Coronary artery (tissue), 2 donors: Measurements from ENCODE around the gene SLC39A9.
"Not testable (repeated sequence)": the region's sequence is repeated elsewhere in the genome, so short reads cannot be mapped to it uniquely, and the experiment has no call there.

Experiments used
- DNase-seq: peaks from one replicate; pipeline ENCODE4 v3.0.0-alpha.2; 2017; ENCODE audit warnings: low spot score
- H3K27ac ChIP-seq, 2 donors: fragments of 200-600 bp; sonication (generic); one replicate each; pipeline ENCODE4 v1.5.1; 2016 to 2019
- H3K4me3 ChIP-seq: fragments of 200-600 bp; sonication (generic); 2 replicates; pipeline ENCODE4 v1.5.1; 2016; ENCODE audit warnings: mild to moderate bottlenecking, moderate library complexity
- CTCF ChIP-seq: fragments of 200-600 bp; sonication (generic); IDR thresholded peaks from one replicate; pipeline ENCODE4 v1.5.1; 2019; ENCODE audit warnings: antibody characterized with exemption

SLC39A9 gene

DNA sequence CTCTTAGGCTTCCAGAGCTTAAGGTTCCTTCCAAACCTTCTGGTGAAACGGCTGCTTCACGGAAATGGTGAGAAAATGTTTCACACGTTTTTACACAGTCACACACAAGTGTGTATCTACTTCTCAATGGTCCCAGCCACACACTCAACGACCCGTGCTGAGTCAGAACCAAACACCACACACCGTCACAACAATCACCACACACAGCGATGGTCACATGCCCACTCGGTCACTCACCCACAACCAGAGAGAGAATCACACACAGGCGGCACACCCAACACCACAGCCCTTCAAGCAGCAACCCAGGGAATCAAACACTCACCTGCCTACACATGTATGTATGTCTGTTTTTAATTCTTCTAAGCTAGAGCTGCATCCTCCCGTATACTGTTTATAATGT is 73.4 kb downstream of the SLC39A9 start:
- Histone ChIP-seq H3K4me3 (no peak overlapping the region), H3K27ac (no peak overlapping the region)
- TF ChIP-seq CTCF: no peak
- DNase-seq: no peak

- DNase-seq: no peak
- TF ChIP-seq CTCF: no peak
- Histone ChIP-seq H3K4me3 (no peak overlapping the region), H3K27ac (no peak overlapping the region)
Observed at GRCh38 chr14:69473260-69473659, 74.8 kb downstream of the SLC39A9 start.

GRCh38 chr14:69473946-69474345 is 75.5 kb downstream of the SLC39A9 start:
- DNase-seq: no peak
- no peak for TF ChIP-seq CTCF
- H3K4me3 ChIP-seq: no peak overlapping the region
- H3K27ac ChIP-seq: no peak overlapping the region

GRCh38 chr14:69475194-69475818 is 76.8 kb downstream of the SLC39A9 start:
- no peak overlapping the region for H3K4me3 ChIP-seq
- DNase-seq: no peak
- TF ChIP-seq CTCF: no peak
- H3K27ac ChIP-seq: no peak overlapping the region

- H3K4me3 ChIP-seq, DNase-seq, H3K27ac ChIP-seq: not testable (repeated sequence)
Observed at GRCh38 chr14:69476824-69477450, 78.4 kb downstream of the SLC39A9 start.

DNA sequence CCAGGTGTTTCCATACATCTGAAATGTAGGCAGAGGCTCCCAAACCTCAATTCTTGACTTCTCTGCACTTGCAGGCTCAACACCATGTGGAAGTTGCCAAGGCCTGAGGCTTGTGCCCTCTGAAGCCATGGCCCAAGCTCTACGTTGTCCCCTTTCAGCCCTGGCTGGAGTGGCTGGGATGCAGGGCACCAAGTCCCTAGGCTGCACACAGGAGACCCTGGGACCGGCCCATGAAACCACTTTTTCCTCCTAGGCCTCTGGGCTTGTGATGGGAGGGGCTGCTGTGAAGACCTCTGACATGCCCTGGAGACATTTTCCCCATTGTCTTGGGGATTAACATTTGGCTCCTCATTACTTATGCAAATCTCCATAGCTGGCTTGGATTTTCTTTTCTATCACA is 79.6 kb downstream of the SLC39A9 start:
- not testable (repeated sequence) for H3K27ac ChIP-seq, H3K4me3 ChIP-seq, DNase-seq

GRCh38 chr14:69479696-69480095 is 81.2 kb downstream of the SLC39A9 start:
- no peak for DNase-seq
- Histone ChIP-seq H3K27ac (no peak overlapping the region), H3K4me3 (no peak overlapping the region)
- no peak for TF ChIP-seq CTCF

DNA sequence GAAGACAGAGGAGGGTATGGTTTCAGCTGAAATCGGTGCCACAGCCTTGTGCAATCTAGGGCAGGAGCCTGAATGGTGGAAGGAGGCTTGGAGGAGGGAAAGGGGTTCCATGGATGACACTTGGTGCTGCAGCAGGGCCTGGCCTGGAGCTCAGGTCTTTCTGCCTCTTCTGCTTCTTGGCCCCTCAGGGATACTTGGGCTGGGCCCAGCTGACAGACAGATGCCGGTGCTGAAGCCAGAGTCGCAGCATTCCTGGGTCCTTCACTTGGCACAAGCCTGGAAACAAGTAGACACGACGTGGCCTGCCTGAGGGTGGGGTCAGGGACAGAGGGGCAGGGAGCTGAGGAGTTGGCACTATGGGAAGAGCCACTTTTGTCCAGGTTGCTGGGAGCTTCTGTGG is 81.6 kb downstream of the SLC39A9 start:
- no peak for DNase-seq
- Histone ChIP-seq H3K4me3 (no peak overlapping the region), H3K27ac (no peak overlapping the region)
- TF ChIP-seq CTCF: no peak
